Measurements from ENCODE around the gene AZI2.
A peak's percentile ranks its signal among the peaks of the same experiment; 100 is the strongest.

AZI2 gene, protein sequence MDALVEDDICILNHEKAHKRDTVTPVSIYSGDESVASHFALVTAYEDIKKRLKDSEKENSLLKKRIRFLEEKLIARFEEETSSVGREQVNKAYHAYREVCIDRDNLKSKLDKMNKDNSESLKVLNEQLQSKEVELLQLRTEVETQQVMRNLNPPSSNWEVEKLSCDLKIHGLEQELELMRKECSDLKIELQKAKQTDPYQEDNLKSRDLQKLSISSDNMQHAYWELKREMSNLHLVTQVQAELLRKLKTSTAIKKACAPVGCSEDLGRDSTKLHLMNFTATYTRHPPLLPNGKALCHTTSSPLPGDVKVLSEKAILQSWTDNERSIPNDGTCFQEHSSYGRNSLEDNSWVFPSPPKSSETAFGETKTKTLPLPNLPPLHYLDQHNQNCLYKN

GRCh38 chr3:28348629-28349468, at the start of gene AZI2, which contains the start of gene ZCWPW2:
TSS of gene AZI2 (minus strand) at chr3:28348824. CDS start at chr3:28340617, 8,207 bp downstream.
TSS of gene ZCWPW2 (plus strand) at chr3:28348721. CDS start at chr3:28413069, 64,348 bp downstream.
- peak; percentile 87 for DNase-seq

DNA sequence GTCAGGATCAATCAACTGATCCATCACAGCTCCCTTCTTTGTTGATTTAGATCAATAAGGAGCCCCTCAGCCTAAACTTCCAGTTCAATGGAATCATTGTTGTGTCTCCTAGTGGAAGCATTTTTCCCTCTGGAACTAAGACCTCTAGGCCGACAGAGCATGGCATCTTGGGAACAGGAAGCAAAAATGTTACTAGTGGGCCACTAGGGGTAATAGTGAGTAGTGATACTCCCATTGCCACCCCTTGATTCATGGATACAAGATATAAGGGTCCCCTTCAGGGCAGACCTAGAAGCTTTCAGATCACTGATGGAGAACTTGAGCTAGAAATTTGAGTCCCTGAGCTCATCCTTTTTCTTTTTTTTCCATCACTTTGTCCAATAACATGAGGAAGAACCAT, 40.4 kb upstream of the AZI2 start:
- DNase-seq = no peak

DNA sequence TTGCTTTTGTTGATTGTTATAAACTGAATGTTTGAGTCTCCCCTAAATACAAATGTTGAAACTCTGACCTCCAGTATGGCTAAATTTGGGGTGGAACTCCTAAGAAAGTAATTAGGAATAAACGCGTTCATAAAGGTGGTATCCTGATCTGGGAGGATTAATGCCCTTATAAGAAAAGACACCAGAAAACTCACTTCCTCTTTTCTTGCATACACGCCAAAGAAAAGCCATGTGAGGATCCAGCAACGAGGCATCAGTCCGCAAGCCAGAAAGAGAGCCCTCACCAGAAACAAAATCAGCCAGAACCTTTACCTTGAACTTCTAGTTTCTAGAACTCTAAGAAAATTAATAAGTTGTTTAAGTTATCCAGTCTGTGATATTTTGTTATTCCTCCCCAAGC, 37.4 kb upstream of the AZI2 start:
- no peak for DNase-seq

DNA sequence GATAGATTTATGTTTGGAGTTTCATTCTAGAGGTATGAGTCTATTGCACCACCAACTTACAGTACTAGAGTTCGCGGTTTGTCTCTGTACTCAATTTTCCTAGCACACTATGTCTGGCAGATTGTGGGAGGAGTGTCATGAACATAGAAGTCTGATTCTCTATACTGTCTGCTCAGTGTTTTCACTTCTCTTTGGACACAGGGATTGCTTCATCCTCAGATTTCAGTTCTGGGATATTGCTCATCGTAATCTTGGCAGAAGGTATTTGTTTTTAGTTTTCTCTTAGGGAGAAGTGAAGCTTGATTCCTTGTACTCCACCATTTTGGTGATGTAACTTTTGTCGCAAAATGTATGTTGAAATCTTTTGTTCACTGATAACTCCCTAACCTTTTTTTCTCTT, 27.8 kb upstream of the AZI2 start:
- no peak for DNase-seq

DNA sequence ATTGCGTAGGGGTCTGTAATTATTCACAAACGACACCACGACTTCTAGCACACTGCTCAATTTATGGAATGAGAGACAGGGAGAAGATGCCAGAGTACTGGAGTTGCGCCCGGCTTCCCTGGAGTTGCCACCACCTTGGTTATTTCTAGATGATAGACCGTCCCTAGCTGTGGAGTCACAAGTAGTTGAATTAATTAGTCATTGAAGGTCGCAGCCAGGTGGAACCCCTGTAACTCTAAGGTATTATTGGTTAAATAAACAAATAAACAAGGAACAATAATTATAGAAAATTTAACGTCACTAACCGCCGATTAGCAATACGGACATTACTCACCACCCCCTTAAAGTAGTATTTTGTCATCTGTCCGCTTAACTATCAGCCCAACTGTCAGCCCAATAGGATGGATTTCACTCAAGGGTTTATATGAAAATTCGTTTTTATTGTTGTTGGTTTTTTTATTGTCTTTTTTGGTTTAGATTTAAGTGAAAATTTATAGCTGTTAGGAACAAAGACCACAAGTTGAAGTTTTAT, 911 bp upstream of the AZI2 start:
- DNase-seq = no peak

DNA sequence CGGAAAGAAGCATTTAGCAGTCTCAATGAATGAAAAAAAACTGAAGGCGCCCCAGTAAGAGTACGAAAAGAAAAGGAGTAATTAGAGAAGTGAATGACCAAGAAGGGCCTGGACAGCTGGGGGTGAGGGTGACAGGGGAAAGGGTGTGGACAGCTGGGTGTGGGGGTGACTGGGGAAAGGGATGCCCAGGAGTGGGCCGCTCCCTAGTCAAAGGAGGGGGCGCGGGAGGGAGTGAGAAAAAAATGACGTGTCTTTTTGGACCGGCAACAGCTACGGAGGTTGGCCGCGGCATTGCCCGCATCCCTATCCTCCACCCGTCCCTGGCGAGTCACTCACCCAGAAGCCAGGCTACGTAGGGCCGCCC, 377 bp downstream of the AZI2 start:
- no peak for DNase-seq

DNA sequence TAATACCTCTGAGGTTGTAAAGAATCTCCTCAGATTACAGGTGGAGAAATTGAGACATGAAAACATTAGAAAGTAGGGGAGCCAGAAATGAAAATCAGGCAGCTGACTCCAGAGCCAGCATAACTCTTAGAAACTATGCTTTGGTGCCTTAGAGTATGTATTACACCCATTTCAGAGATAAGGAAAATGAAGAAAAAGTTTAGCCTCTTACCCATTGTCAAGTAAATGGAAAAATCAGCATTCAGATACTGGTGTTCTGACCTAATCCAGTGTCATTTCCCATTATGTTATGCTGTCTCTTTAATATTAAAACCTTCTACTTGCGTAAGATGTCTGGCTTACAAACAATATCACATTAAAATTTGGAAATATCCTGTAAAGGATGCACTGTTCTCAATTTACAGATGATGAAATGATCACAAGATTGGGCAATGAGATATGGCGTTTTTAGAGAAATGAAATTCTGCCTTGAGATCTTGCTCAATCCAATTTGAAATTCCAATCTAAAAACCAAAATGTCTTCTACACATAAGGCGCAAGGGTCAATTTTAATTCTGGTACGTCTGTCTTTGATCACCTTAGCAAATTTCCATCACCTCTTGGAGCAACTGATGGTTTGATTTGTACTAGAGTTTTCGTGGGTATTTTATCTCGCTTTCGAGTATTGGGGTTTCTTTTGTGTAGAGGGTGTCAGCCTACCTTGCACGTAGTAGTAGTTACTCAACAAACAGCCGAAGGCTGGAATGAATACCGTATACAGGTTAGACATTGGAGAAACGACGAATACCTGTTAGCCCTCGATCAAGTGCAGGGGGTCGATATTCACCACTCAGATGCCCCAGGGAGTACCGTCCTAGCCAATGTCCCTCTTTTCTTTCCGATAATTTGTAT, 1.0 kb downstream of the AZI2 start:
- DNase-seq = no peak

- DNase-seq = no peak
Measured at GRCh38 chr3:28345690-28346089, 2.9 kb downstream of the AZI2 start.

DNA sequence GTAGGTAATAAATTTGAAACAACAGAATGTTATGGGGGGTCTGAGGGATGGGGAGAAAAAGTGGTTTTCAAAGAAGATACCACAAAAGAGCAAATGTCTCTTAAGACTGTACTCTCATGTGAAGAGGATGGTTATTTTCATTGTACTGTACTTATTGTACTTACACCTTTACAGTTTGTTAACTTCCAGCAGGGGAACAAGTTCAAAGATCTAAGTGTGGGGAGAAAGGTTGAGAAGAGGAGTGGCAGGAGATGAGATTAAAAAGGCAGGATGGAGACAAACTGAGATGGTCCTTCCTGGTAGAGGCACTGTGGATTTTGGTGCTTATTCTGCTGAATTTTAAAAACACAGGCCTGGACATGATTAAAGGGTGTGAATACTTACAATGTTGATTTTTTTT, 5.5 kb downstream of the AZI2 start:
- no peak for DNase-seq

GRCh38 chr3:28337230-28337629, 11.4 kb downstream of the AZI2 start:
- no peak for DNase-seq

GRCh38 chr3:28335246-28335645, 13.4 kb downstream of the AZI2 start:
- DNase-seq = no peak

GRCh38 chr3:28334552-28334951, 14.1 kb downstream of the AZI2 start:
- peak; percentile 5 for DNase-seq

- peak; percentile 23 for DNase-seq
Measured at GRCh38 chr3:28328188-28329151, 20.2 kb downstream of the AZI2 start.

DNA sequence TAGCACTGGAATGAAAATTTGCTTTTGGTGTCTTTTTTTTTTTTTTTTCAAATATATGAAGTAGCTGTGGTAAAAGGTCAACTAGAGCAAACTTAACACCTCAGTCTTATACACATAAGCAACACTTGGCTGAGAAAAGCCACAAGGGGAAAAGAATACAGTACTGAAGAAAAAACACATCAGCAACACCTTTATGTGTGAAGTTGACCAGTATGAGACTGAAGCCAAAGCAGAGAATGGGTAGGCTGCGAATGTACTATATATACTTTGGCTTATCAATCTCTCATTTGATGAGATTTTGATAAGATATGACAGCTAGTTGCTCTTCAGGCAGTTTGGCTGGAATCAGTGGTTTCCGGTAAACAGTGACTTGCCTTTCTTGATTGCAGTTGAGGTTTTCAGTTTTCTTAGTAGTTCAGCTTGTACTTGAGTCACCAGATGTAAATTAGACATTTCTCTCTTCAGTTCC, 22.1 kb downstream of the AZI2 start:
- DNase-seq = no peak

- peak; percentile 8 for DNase-seq
Measured at GRCh38 chr3:28322464-28322863, 26.2 kb downstream of the AZI2 start.

DNA sequence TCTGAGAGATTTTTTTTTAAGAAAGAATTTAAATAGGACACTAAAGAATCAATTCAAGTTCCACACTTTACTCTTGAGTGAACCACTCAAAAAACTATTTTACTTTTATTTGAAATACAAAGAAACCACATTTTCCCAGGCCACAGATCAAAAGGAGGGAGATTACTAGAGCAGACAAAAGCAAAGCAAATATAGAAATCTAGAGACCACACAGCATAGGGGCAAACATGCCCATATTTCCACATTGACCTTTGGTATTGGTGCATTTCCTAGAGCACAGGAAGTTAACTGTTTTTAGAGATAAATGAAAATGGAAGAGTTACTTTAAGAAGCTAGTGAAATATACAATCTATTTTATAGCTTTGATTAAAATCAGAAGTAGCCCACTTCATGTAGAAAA, 27.6 kb downstream of the AZI2 start:
- DNase-seq = no peak

DNA sequence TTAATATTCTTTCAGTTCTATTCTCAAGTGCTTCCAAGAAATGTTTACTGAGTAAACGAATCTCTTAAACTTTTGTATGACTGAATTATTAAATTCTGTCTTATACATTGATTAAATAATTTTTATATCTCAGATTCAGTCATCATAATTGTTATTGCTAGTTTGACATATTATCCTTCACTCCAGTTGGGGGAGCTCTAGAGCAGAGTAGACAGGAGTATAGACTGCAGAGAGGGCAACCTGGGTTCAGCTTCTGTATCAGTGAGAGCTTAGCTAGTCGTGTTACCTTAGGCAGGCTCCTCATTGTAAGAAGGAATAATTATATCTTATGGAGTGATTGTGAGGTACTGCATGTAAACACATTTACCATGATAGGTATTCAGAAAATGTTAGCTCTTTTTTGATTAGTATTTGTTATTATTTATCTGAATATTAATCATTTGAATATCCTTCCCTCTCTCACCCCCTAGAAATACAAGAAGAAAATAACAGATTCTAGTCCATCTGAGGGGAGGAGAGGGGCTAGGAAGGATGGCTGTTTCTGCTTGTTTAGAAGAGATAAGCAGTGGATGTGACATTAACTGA, 31.1 kb downstream of the AZI2 start:
- DNase-seq = peak; percentile 58

GRCh38 chr3:28316226-28316625, 32.4 kb downstream of the AZI2 start:
- DNase-seq = no peak

DNA sequence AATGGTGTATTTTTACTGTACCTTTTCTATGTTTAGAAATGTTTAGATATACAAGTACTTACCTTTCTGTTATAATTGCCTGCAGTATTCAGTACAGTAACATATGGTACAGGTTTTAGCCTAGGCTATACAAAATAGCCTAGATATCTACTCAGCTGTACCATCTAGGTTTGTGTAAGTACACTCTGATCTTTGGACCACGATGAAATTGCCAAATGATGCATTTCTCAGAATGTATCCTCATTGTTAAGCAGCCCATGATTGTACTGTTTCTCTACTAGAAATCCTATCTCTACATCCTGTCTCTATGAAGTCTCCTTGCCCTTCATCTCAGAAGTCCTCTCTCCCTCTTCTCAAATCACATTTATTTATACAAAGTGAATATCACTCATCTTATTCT, 32.9 kb downstream of the AZI2 start:
- no peak for DNase-seq

GRCh38 chr3:28308196-28308595, 40.4 kb downstream of the AZI2 start:
- no peak for DNase-seq

DNA sequence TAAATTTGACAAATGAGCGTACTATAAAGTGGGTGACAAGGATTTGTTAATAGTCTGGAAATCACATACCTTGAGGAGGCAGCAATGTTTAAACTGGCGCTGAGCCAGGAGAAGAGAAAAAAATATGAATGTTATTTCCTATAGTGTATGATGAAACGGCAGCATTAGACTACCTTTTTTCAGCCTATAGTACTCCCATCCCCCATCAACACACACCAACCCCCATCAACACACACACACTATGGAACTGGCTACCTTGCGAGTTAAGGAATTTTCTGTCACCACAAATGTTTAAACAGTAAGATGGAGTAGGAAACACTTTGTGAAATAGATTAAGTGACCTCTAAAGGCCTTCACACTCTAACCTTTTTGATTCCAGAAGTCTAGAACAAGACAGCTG, 46.9 kb downstream of the AZI2 start:
- no peak for DNase-seq

Data from NCI-H2171 treated with DMSO at 0.1 percent for 48 hours (cell line).